B cell (primary cell): ENCODE results near the gene OR51B6.

Source experiments
- CTCF ChIP-seq: fragments of 200-600 bp; IDR thresholded peaks from one replicate; pipeline ENCODE4 v1.8.0; 2022; ENCODE audit warnings: antibody characterized with exemption, mild to moderate bottlenecking
- EZH2 ChIP-seq: IDR thresholded peaks from 2 replicates; pipeline ENCODE4 v1.6.1; 2012; ENCODE audit warnings: borderline replicate concordance, low read depth, mild to moderate bottlenecking, moderate library complexity, low read length; ENCODE audit not compliant: insufficient read depth, poor library complexity, severe bottlenecking

GRCh38 chr11:5339771-5340322 is 11.5 kb upstream of the OR51B6 start:
- TF ChIP-seq CTCF, result no peak
- TF ChIP-seq EZH2, result no peak
